ENCODE measurements around the gene AMDHD2.
A peak's percentile ranks its signal among the peaks of the same experiment; 100 is the strongest.

- peak in 3 of 4 experiments; percentile 35 to 51 (median 50) for TF ChIP-seq CTCF (IDR thresholded peaks at IDR 0.05)
- peak in 1 of 2 donors; percentile 12 for TF ChIP-seq POLR2A (IDR thresholded peaks at IDR 0.05)
These were observed 45.9 kb upstream of the AMDHD2 start for GRCh38 chr16:2473999-2474876.
